ENCODE data around the gene TIGD7. TPM values are rescaled to one million over a fixed set of nuclear protein-coding genes. Genes with fewer than 3 reads are reported as not detected.

TIGD7 gene
- total RNA-seq, 1 experiment from 2014 or later = 5.5 TPM

- no peak for DNase-seq
- no peaks in the 10 kb centered on the region for H4K20me1 ChIP-seq (ENCODE audit: low read length)
- no peak overlapping the region for H3K9ac ChIP-seq (ENCODE audit: low read length)
- no TSS peak for BruUV-seq (replicated peaks)
- H3K4me1 ChIP-seq (ENCODE audit: insufficient read depth, low read length) = no peaks in the 10 kb centered on the region
- no peaks in the 10 kb centered on the region for H3K36me3 ChIP-seq (ENCODE audit: low read depth, low read length)
- ChIA-PET POLR2A (ENCODE audit: unreplicated experiment) (no interaction called here), CTCF (interaction anchor here (0.6 kb wide), 1 partner anchor 24 kb away, joined by 3 read pairs; no protein-coding TSS in a partner anchor)
- H3K9me2 ChIP-seq (replicated peaks; ENCODE audit: low read length) = no peaks in the 10 kb centered on the region
- ATAC-seq = no peak
- no peak overlapping the region for H2AFZ ChIP-seq (ENCODE audit: low read length)
- H3F3A ChIP-seq (ENCODE audit: low read length, unreplicated experiment) = no peaks in the 10 kb centered on the region
- no peak overlapping the region for H3K4me3 ChIP-seq (ENCODE audit: low read length)
- intact Hi-C loops (cut with micrococcal nuclease) = no loop called here
- no peaks in the 10 kb centered on the region for H3K9me3 ChIP-seq (ENCODE audit: low read length)
- no peak overlapping the region for H3K4me2 ChIP-seq (ENCODE audit: low read length)
- TF ChIP-seq EZH2 (IDR thresholded peaks at IDR 0.05; ENCODE audit: low read length, unreplicated experiment) (no peak), CTCF (conservative IDR thresholded peaks at IDR 0.05; ENCODE audit: low read depth, low read length) (no peak), EZH2phosphoT487 (IDR thresholded peaks at IDR 0.05; ENCODE audit: borderline replicate concordance, low read length) (no peak)
- H3K27ac ChIP-seq (ENCODE audit: low read length) = no peak overlapping the region
- no peaks in the 10 kb centered on the region for H3K27me3 ChIP-seq (ENCODE audit: low read length)
- H3K79me2 ChIP-seq (ENCODE audit: low read length) = no peaks in the 10 kb centered on the region
Observed at GRCh38 chr16:3328643-3329042, 23.4 kb upstream of the TIGD7 start.

- H3K9me2 ChIP-seq (replicated peaks; ENCODE audit: low read length) = no peaks in the 10 kb centered on the region
- ATAC-seq (no peak), DNase-seq (no peak)
- H3K36me3 ChIP-seq (ENCODE audit: low read depth, low read length) = no peaks in the 10 kb centered on the region
- H3K9ac ChIP-seq (ENCODE audit: low read length) = no peak overlapping the region
- no peak overlapping the region for H2AFZ ChIP-seq (ENCODE audit: low read length)
- intact Hi-C loops (cut with micrococcal nuclease) = no loop called here
- no peaks in the 10 kb centered on the region for H3K79me2 ChIP-seq (ENCODE audit: low read length)
- no peaks in the 10 kb centered on the region for H3K4me1 ChIP-seq (ENCODE audit: insufficient read depth, low read length)
- no peak overlapping the region for H3K4me3 ChIP-seq (ENCODE audit: low read length)
- no peaks in the 10 kb centered on the region for H3K9me3 ChIP-seq (ENCODE audit: low read length)
- ChIA-PET CTCF (no interaction called here), POLR2A (ENCODE audit: unreplicated experiment) (no interaction called here)
- no peaks in the 10 kb centered on the region for H4K20me1 ChIP-seq (ENCODE audit: low read length)
- H3K4me2 ChIP-seq (ENCODE audit: low read length) = no peak overlapping the region
- H3K27ac ChIP-seq (ENCODE audit: low read length) = no peak overlapping the region
- no peak for TF ChIP-seq EZH2phosphoT487 (IDR thresholded peaks at IDR 0.05; ENCODE audit: borderline replicate concordance, low read length)
- TF ChIP-seq CTCF (conservative IDR thresholded peaks at IDR 0.05; ENCODE audit: low read depth, low read length) = no peak
- TF ChIP-seq EZH2 (IDR thresholded peaks at IDR 0.05; ENCODE audit: low read length, unreplicated experiment) = no peak
- H3K27me3 ChIP-seq (ENCODE audit: low read length) = no peaks in the 10 kb centered on the region
- no peaks in the 10 kb centered on the region for H3F3A ChIP-seq (ENCODE audit: low read length, unreplicated experiment)
- BruUV-seq (replicated peaks) = no TSS peak
Observed at GRCh38 chr16:3328104-3328503, 22.9 kb upstream of the TIGD7 start.

GRCh38 chr16:3327514-3327913, 22.3 kb upstream of the TIGD7 start:
- no peak for TF ChIP-seq CTCF (conservative IDR thresholded peaks at IDR 0.05; ENCODE audit: low read depth, low read length)
- TF ChIP-seq EZH2phosphoT487 (IDR thresholded peaks at IDR 0.05; ENCODE audit: borderline replicate concordance, low read length) = no peak
- no peak for TF ChIP-seq EZH2 (IDR thresholded peaks at IDR 0.05; ENCODE audit: low read length, unreplicated experiment)
- CTCF ChIA-PET = no interaction called here
- POLR2A ChIA-PET (ENCODE audit: unreplicated experiment) = no interaction called here

More at GRCh38 chr16:3327514-3327913, 22.3 kb upstream of the TIGD7 start:
- no peaks in the 10 kb centered on the region for H4K20me1 ChIP-seq (ENCODE audit: low read length)
- no peaks in the 10 kb centered on the region for H3K36me3 ChIP-seq (ENCODE audit: low read depth, low read length)
- H3K27me3 ChIP-seq (ENCODE audit: low read length) = no peaks in the 10 kb centered on the region
- no TSS peak for BruUV-seq (replicated peaks)
- H3K9ac ChIP-seq (ENCODE audit: low read length) = no peak overlapping the region
- no peak overlapping the region for H3K27ac ChIP-seq (ENCODE audit: low read length)
- intact Hi-C loops (cut with micrococcal nuclease) = no loop called here
- no peak for ATAC-seq
- H3K79me2 ChIP-seq (ENCODE audit: low read length) = no peaks in the 10 kb centered on the region
- no peaks in the 10 kb centered on the region for H3K4me1 ChIP-seq (ENCODE audit: insufficient read depth, low read length)
- no peaks in the 10 kb centered on the region for H3K9me3 ChIP-seq (ENCODE audit: low read length)
- H3K4me2 ChIP-seq (ENCODE audit: low read length) = no peak overlapping the region
- H3K9me2 ChIP-seq (replicated peaks; ENCODE audit: low read length) = no peaks in the 10 kb centered on the region
- H3F3A ChIP-seq (ENCODE audit: low read length, unreplicated experiment) = no peaks in the 10 kb centered on the region
- no peak overlapping the region for H3K4me3 ChIP-seq (ENCODE audit: low read length)
- no peak overlapping the region for H2AFZ ChIP-seq (ENCODE audit: low read length)
- DNase-seq = no peak
